OCI-LY1 (cell line): ENCODE data around the gene GJC1.

Experiments used
- H2AFZ ChIP-seq: fragments of 200-600 bp; sonication (generic), shearing (Covaris generic); 2 replicates; pipeline ENCODE4 v1.6.0; 2014; ENCODE audit warnings: antibody characterized with exemption, mild to moderate bottlenecking, low read length
- H3F3A ChIP-seq: fragments of 200-600 bp; sonication (generic), shearing (Covaris generic); 2 replicates; pipeline ENCODE4 v1.6.0; 2014; ENCODE audit warnings: mild to moderate bottlenecking, antibody characterized with exemption, low read length, moderate library complexity; ENCODE audit not compliant: insufficient read depth
- H3K27ac ChIP-seq: fragments of 200-600 bp; sonication (generic); 2 replicates; pipeline ENCODE4 v1.5.1; 2014; ENCODE audit warnings: low read length, mixed run types, mild to moderate bottlenecking, low read depth; ENCODE audit not compliant: poor library complexity, severe bottlenecking
- H3K27me3 ChIP-seq: fragments of 200-600 bp; sonication (generic); 2 replicates; pipeline ENCODE4 v1.6.0; 2014; ENCODE audit warnings: antibody characterized with exemption, mild to moderate bottlenecking, low read length, moderate library complexity; ENCODE audit not compliant: insufficient read depth
- H3K36me3 ChIP-seq: fragments of 200-600 bp; sonication (generic); 2 replicates; pipeline ENCODE4 v1.6.1; 2014; ENCODE audit warnings: mild to moderate bottlenecking, antibody characterized with exemption, low read length, moderate library complexity, mixed read lengths; ENCODE audit not compliant: insufficient read depth
- H3K4me1 ChIP-seq: fragments of 200-600 bp; sonication (generic); 2 replicates; pipeline ENCODE4 v1.5.1; 2014; ENCODE audit warnings: mild to moderate bottlenecking, low read length, moderate library complexity; ENCODE audit not compliant: insufficient read depth, severe bottlenecking
- H3K4me2 ChIP-seq: fragments of 200-600 bp; sonication (generic), shearing (Covaris generic); 2 replicates; pipeline ENCODE4 v1.6.1; 2014; ENCODE audit warnings: low read length
- H3K4me3 ChIP-seq: fragments of 200-600 bp; sonication (generic); 2 replicates; pipeline ENCODE4 v1.5.1; 2014; ENCODE audit warnings: low read length, low read depth, mild to moderate bottlenecking, mixed read lengths; ENCODE audit not compliant: poor library complexity, severe bottlenecking
- H3K79me2 ChIP-seq: fragments of 200-600 bp; shearing (Covaris generic); 2 replicates; pipeline ENCODE4 v1.6.1; 2016; ENCODE audit warnings: mixed run types, low read length, mixed read lengths; ENCODE audit not compliant: insufficient read depth
- H3K9ac ChIP-seq: fragments of 200-600 bp; sonication (generic), shearing (Covaris generic); 2 replicates; pipeline ENCODE4 v1.6.1; 2014; ENCODE audit warnings: mild to moderate bottlenecking, low read length, mixed read lengths
- H3K9me2 ChIP-seq: fragments of 200-600 bp; sonication (generic), shearing (Covaris generic); 2 replicates; pipeline ENCODE4 v1.6.1; 2014; ENCODE audit warnings: low read depth, mild to moderate bottlenecking, low read length, mixed read lengths
- H3K9me3 ChIP-seq: fragments of 200-600 bp; shearing (Covaris generic); 2 replicates; pipeline ENCODE4 v1.6.1; 2014; ENCODE audit warnings: low read length, mixed read lengths
- H4K20me1 ChIP-seq: fragments of 200-600 bp; sonication (generic), shearing (Covaris generic); 2 replicates; pipeline ENCODE4 v1.6.0; 2016; ENCODE audit warnings: mild to moderate bottlenecking, low read length; ENCODE audit not compliant: insufficient read depth
- EZH2 ChIP-seq: fragments of 200-600 bp; sonication (generic), shearing (Covaris generic); IDR thresholded peaks from 2 replicates; pipeline ENCODE4 v1.8.0; 2017; ENCODE audit warnings: borderline replicate concordance, mixed run types, mild to moderate bottlenecking, antibody characterized with exemption, low read length, moderate library complexity, mixed read lengths
- TF ChIP-seq, protein P1 (sequence below): fragments of 200-600 bp; sonication (generic), shearing (Covaris generic); IDR thresholded peaks from 2 replicates; pipeline ENCODE4 v1.5.1; 2017; ENCODE audit warnings: mild to moderate bottlenecking, antibody characterized with exemption, low read length, moderate library complexity, mixed read lengths

The GJC1 gene

GRCh38 chr17:44871556-44871955, 41.5 kb upstream of the GJC1 start:
- Histone ChIP-seq H3F3A (no peaks in the 10 kb centered on the region), H4K20me1 (no peaks in the 10 kb centered on the region), H3K9me3 (no peaks in the 10 kb centered on the region), H3K9ac (no peak overlapping the region), H3K4me2 (no peak overlapping the region), H2AFZ (no peak overlapping the region), H3K27ac (no peak overlapping the region), H3K4me1 (no peaks in the 10 kb centered on the region), H3K36me3 (peaks cover 76% of the 10 kb centered on the region), H3K9me2 (no peaks in the 10 kb centered on the region), H3K4me3 (no peak overlapping the region), H3K79me2 (no peaks in the 10 kb centered on the region), H3K27me3 (no peaks in the 10 kb centered on the region)
- TF ChIP-seq, protein P1, sequence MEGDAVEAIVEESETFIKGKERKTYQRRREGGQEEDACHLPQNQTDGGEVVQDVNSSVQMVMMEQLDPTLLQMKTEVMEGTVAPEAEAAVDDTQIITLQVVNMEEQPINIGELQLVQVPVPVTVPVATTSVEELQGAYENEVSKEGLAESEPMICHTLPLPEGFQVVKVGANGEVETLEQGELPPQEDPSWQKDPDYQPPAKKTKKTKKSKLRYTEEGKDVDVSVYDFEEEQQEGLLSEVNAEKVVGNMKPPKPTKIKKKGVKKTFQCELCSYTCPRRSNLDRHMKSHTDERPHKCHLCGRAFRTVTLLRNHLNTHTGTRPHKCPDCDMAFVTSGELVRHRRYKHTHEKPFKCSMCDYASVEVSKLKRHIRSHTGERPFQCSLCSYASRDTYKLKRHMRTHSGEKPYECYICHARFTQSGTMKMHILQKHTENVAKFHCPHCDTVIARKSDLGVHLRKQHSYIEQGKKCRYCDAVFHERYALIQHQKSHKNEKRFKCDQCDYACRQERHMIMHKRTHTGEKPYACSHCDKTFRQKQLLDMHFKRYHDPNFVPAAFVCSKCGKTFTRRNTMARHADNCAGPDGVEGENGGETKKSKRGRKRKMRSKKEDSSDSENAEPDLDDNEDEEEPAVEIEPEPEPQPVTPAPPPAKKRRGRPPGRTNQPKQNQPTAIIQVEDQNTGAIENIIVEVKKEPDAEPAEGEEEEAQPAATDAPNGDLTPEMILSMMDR: no peak
- TF ChIP-seq EZH2: no peak

DNA sequence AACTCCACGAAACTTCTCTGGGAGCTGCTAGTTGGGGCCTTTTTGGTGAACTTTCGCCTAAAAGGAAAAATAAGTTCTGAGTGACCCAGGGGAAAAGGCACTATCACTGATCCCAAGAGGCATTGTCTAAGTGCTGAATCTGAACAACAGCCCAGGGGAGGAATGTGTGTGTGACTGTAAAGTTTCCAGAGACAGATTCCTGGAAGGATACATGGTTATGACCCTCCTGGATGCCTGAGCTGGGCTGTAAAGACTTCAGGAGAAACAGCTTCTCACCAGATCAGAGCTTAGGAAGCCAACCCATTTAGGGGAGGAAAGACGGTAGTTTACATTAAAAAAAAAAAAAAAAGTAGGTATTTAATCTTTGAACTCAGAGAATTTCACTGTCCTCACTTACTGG, 37.8 kb upstream of the GJC1 start:
- Histone ChIP-seq H3K4me3 (no peak overlapping the region), H3K4me2 (no peak overlapping the region), H3K4me1 (no peaks in the 10 kb centered on the region), H3K9ac (no peak overlapping the region), H3K9me3 (no peaks in the 10 kb centered on the region), H3K9me2 (no peaks in the 10 kb centered on the region), H3K79me2 (no peaks in the 10 kb centered on the region), H2AFZ (no peak overlapping the region), H3K27ac (no peak overlapping the region), H3F3A (no peaks in the 10 kb centered on the region), H3K36me3 (peaks cover 77% of the 10 kb centered on the region), H4K20me1 (no peaks in the 10 kb centered on the region), H3K27me3 (no peaks in the 10 kb centered on the region)
- TF ChIP-seq EZH2: no peak
- TF ChIP-seq, protein P1: no peak

- Histone ChIP-seq H3K9me2 (no peaks in the 10 kb centered on the region), H4K20me1 (no peaks in the 10 kb centered on the region), H2AFZ (no peak overlapping the region), H3K9me3 (no peaks in the 10 kb centered on the region), H3K4me1 (no peaks in the 10 kb centered on the region), H3K4me3 (no peak overlapping the region), H3K27me3 (no peaks in the 10 kb centered on the region), H3K27ac (no peak overlapping the region), H3K4me2 (no peak overlapping the region), H3F3A (no peaks in the 10 kb centered on the region), H3K9ac (no peak overlapping the region), H3K79me2 (no peaks in the 10 kb centered on the region), H3K36me3 (peaks cover 77% of the 10 kb centered on the region)
- TF ChIP-seq, protein P1: no peak
- TF ChIP-seq EZH2: no peak
Measured at GRCh38 chr17:44865931-44866330, 35.8 kb upstream of the GJC1 start.
